Astrocyte (in vitro differentiated cells and primary cell): ENCODE results near the gene ZNF682.
"Not testable (repeated sequence)": the region's sequence is repeated elsewhere in the genome, so short reads cannot be mapped to it uniquely, and the experiment has no call there.

Experiments used
- CTCF ChIP-seq: IDR thresholded peaks from 2 replicates; pipeline ENCODE4 v1.5.1; 2011; ENCODE audit warnings: low read depth, mild to moderate bottlenecking, inconsistent platforms, low read length, moderate library complexity; ENCODE audit not compliant: insufficient read depth
- EZH2 ChIP-seq: IDR thresholded peaks from 2 replicates; pipeline ENCODE4 v1.6.1; 2012; ENCODE audit warnings: mild to moderate bottlenecking, low read length, inconsistent platforms; ENCODE audit not compliant: insufficient read depth

GRCh38 chr19:19959151-19959799 lies 80.0 kb downstream of the ZNF682 start:
- peak; percentile 23 for TF ChIP-seq CTCF
- not testable (repeated sequence) for TF ChIP-seq EZH2
